ENCODE results near the gene PRDM10.

Gene PRDM10

GRCh38 chr11:129959687-129960086 is 42.9 kb downstream of the PRDM10 start:
- TF ChIP-seq POLR2AphosphoS5 (IDR thresholded peaks at IDR 0.05; ENCODE audit: low read depth, low read length) (no peak), REST (IDR thresholded peaks at IDR 0.05; ENCODE audit: insufficient read depth in 1 of 2, low read depth in 2 of 2, low read length in 2 of 2) (no peak), TAF1 (IDR thresholded peaks at IDR 0.05; ENCODE audit: borderline replicate concordance, insufficient read depth, low read length) (no peak), FOXP2 (optimal IDR thresholded peaks at IDR 0.05; ENCODE audit: borderline replicate concordance, extremely low read depth, extremely low read length, insufficient read depth) (no peak), SIN3A (IDR thresholded peaks at IDR 0.05; ENCODE audit: borderline replicate concordance, insufficient read depth, low read length) (no peak)

GRCh38 chr11:129955282-129955681 is 47.4 kb downstream of the PRDM10 start:
- TF ChIP-seq SIN3A (IDR thresholded peaks at IDR 0.05; ENCODE audit: borderline replicate concordance, insufficient read depth, low read length) = no peak
- no peak for TF ChIP-seq TAF1 (IDR thresholded peaks at IDR 0.05; ENCODE audit: borderline replicate concordance, insufficient read depth, low read length)
- TF ChIP-seq FOXP2 (optimal IDR thresholded peaks at IDR 0.05; ENCODE audit: borderline replicate concordance, extremely low read depth, extremely low read length, insufficient read depth) = no peak
- no peak for TF ChIP-seq POLR2AphosphoS5 (IDR thresholded peaks at IDR 0.05; ENCODE audit: low read depth, low read length)
- TF ChIP-seq REST (IDR thresholded peaks at IDR 0.05; ENCODE audit: insufficient read depth in 1 of 2, low read depth in 2 of 2, low read length in 2 of 2) = no peak

- TF ChIP-seq POLR2AphosphoS5 (IDR thresholded peaks at IDR 0.05; ENCODE audit: low read depth, low read length) (no peak), SIN3A (IDR thresholded peaks at IDR 0.05; ENCODE audit: borderline replicate concordance, insufficient read depth, low read length) (no peak), REST (IDR thresholded peaks at IDR 0.05; ENCODE audit: insufficient read depth in 1 of 2, low read depth in 2 of 2, low read length in 2 of 2) (no peak), FOXP2 (optimal IDR thresholded peaks at IDR 0.05; ENCODE audit: borderline replicate concordance, extremely low read depth, extremely low read length, insufficient read depth) (no peak), TAF1 (IDR thresholded peaks at IDR 0.05; ENCODE audit: borderline replicate concordance, insufficient read depth, low read length) (no peak)
These were observed 50.8 kb downstream of the PRDM10 start for GRCh38 chr11:129951866-129952262.

- TF ChIP-seq POLR2AphosphoS5 (IDR thresholded peaks at IDR 0.05; ENCODE audit: low read depth, low read length) (no peak), REST (IDR thresholded peaks at IDR 0.05; ENCODE audit: insufficient read depth in 1 of 2, low read depth in 2 of 2, low read length in 2 of 2) (peak; percentile 17 to 81; a peak in 2 of 4 replicates), FOXP2 (optimal IDR thresholded peaks at IDR 0.05; ENCODE audit: borderline replicate concordance, extremely low read depth, extremely low read length, insufficient read depth) (no peak)
These were observed 51.3 kb downstream of the PRDM10 start for GRCh38 chr11:129951201-129951865.
